ENCODE measurements around the gene ZSCAN25.

ZSCAN25 gene

GRCh38 chr7:99619571-99620130 is 2.9 kb downstream of the ZSCAN25 start:
- TF ChIP-seq CTCF (IDR thresholded peaks at IDR 0.05; ENCODE audit: low read depth, low read length, missing control alignments), result no peak
- H3K4me3 ChIP-seq (ENCODE audit: low read depth, low read length), result no peak overlapping the region
- DNase-seq (ENCODE audit: low read depth), result no peak

- no peak for DNase-seq (ENCODE audit: low read depth)
- TF ChIP-seq CTCF (IDR thresholded peaks at IDR 0.05; ENCODE audit: low read depth, low read length, missing control alignments), result no peak
- H3K4me3 ChIP-seq (ENCODE audit: low read depth, low read length), result no peak overlapping the region
Observed at GRCh38 chr7:99621271-99621670, 4.5 kb downstream of the ZSCAN25 start.

GRCh38 chr7:99622596-99622995 is 5.8 kb downstream of the ZSCAN25 start:
- H3K4me3 ChIP-seq (ENCODE audit: low read depth, low read length), result no peak overlapping the region
- DNase-seq (ENCODE audit: low read depth), result no peak
- no peak for TF ChIP-seq CTCF (IDR thresholded peaks at IDR 0.05; ENCODE audit: low read depth, low read length, missing control alignments)

- H3K4me3 ChIP-seq (ENCODE audit: low read depth, low read length), result no peak overlapping the region
- DNase-seq (ENCODE audit: low read depth), result no peak
- TF ChIP-seq CTCF (IDR thresholded peaks at IDR 0.05; ENCODE audit: low read depth, low read length, missing control alignments), result no peak
Observed at GRCh38 chr7:99623091-99623693, 6.4 kb downstream of the ZSCAN25 start.

GRCh38 chr7:99623702-99624447 is 7.1 kb downstream of the ZSCAN25 start:
- H3K4me3 ChIP-seq (ENCODE audit: low read depth, low read length), result no peak overlapping the region
- DNase-seq (ENCODE audit: low read depth), result no peak
- TF ChIP-seq CTCF (IDR thresholded peaks at IDR 0.05; ENCODE audit: low read depth, low read length, missing control alignments), result no peak

- no peak for DNase-seq (ENCODE audit: low read depth)
- TF ChIP-seq CTCF (IDR thresholded peaks at IDR 0.05; ENCODE audit: low read depth, low read length, missing control alignments), result no peak
- H3K4me3 ChIP-seq (ENCODE audit: low read depth, low read length), result no peak overlapping the region
Observed at GRCh38 chr7:99624484-99624883, 7.7 kb downstream of the ZSCAN25 start.
